ENCODE data around the gene TCF12. TPM values are rescaled to one million over a fixed set of nuclear protein-coding genes. Genes with fewer than 3 reads are reported as not detected.

TCF12 gene
- total and polyA plus RNA-seq, 2 donors (not counting 3 experiments of a cell fraction or from before 2014, with no cell fraction given) = 72.1 to 133 TPM

GRCh38 chr15:57069423-57069822, 151.0 kb downstream of the TCF12 start:
- Histone ChIP-seq H2AFZ (ENCODE audit: low read depth, low read length) (no peak overlapping the region), H3K4me1 (ENCODE audit: control insufficient read depth, extremely low read depth, insufficient read depth, low read length) (no peaks in the 10 kb centered on the region), H3K27ac (ENCODE audit: insufficient read depth, low read depth, low read length) (no peak overlapping the region), H4K20me1 (replicated peaks; ENCODE audit: control insufficient read depth, extremely low read depth, insufficient read depth, low read length) (peaks cover 6% of the 10 kb centered on the region), H3K4me3 (replicated peaks in 1 of 3; ENCODE audit: insufficient read depth in 1 of 3, low read depth in 1 of 3, low read length in 3 of 3) (no peak overlapping the region), H3K4me2 (ENCODE audit: insufficient read depth, low read length) (no peak overlapping the region), H3K9me3 (replicated peaks; ENCODE audit: control insufficient read depth, insufficient read depth, low read length) (no peaks in the 10 kb centered on the region), H3K36me3 (ENCODE audit: control insufficient read depth in 2 of 2, extremely low read depth in 1 of 2, insufficient read depth in 2 of 2, low read length in 2 of 2) (peaks cover 0 to 2% of the 10 kb centered on the region in 2 experiments), H3K79me2 (ENCODE audit: control insufficient read depth, insufficient read depth, low read length) (peaks cover 59% of the 10 kb centered on the region), H3K27me3 (ENCODE audit: control insufficient read depth in 2 of 2, insufficient read depth in 2 of 2, low read length in 2 of 2) (no peaks in the 10 kb centered on the region), H3K9ac (replicated peaks; ENCODE audit: extremely low read depth, insufficient read depth, low read length) (no peak overlapping the region), H3K9me1 (replicated peaks; ENCODE audit: control insufficient read depth, extremely low read depth, insufficient read depth, low read length) (no peaks in the 10 kb centered on the region)
- no TSS peak for BruUV-seq (replicated peaks)
- dilution Hi-C loops (cut with MboI; ENCODE audit: extremely low pct_ligation_motif_present, low sequenced_read_pairs) (no loop called here), intact Hi-C loops (cut with micrococcal nuclease) (no loop called here)
- ChIA-PET CTCF (no interaction called here), POLR2A (no interaction called here)
- FAIRE-seq (no peak), DNase-seq (ENCODE audit: low read depth, low spot score) (no peak)
- no peak for TF ChIP-seq GATA2 (IDR thresholded peaks at IDR 0.05; ENCODE audit: insufficient read depth, insufficient read length, low read depth, low read length)
- TF ChIP-seq POLR2AphosphoS5 (IDR thresholded peaks at IDR 0.05; ENCODE audit: insufficient read depth, low read depth, low read length) = no peak
- TF ChIP-seq CTCF (IDR thresholded peaks at IDR 0.05; ENCODE audit: extremely low read depth in 1 of 2, insufficient read depth in 1 of 2, low read depth in 1 of 2, low read length in 2 of 2) = no peak
- no peak for TF ChIP-seq MYC (IDR thresholded peaks at IDR 0.05; ENCODE audit: low read depth, low read length)
- no peak for TF ChIP-seq POLR2A (IDR thresholded peaks at IDR 0.05; ENCODE audit: low read depth, low read length)
- no peak for TF ChIP-seq MAX (IDR thresholded peaks at IDR 0.05; ENCODE audit: insufficient read depth, insufficient read length)
- TF ChIP-seq JUN (IDR thresholded peaks at IDR 0.05; ENCODE audit: borderline replicate concordance, insufficient read depth, insufficient read length, low read depth) = no peak
- TF ChIP-seq FOS (IDR thresholded peaks at IDR 0.05; ENCODE audit: borderline replicate concordance, insufficient read depth, low read length) = no peak
- TF ChIP-seq EZH2 (IDR thresholded peaks at IDR 0.05; ENCODE audit: borderline replicate concordance, low read depth, low read length, severe bottlenecking) = no peak
